Activated T-cell treated with anti-CD3 and anti-CD28 coated beads, Interleukin-2, amount 50 U/mL, for 4 hours (primary cell): ENCODE data around the gene DHRS12. TPM values are rescaled to one million over a fixed set of nuclear protein-coding genes. Genes with fewer than 3 reads are reported as not detected.

ENCODE experiments used
- ATAC-seq, 2 donors: fragments of 200-7000 bp; cut with Tn5 transposase; one replicate each; pipeline ENCODE4 v1.10.0; 2021
- DNase-seq: peaks from one replicate; pipeline ENCODE4 v3.0.0-alpha.2; 2020
- H3K27me3 Mint-ChIP-seq: one replicate; pipeline ENCODE4 v1.8.0; 2021; ENCODE audit warnings: low read depth, mixed read lengths
- H3K36me3 Mint-ChIP-seq: one replicate; pipeline ENCODE4 v1.8.0; 2022; ENCODE audit warnings: mixed read lengths; ENCODE audit not compliant: insufficient read depth
- H3K4me1 Mint-ChIP-seq: one replicate; pipeline ENCODE4 v1.8.0; 2021; ENCODE audit warnings: low read depth, mixed read lengths
- H3K4me3 Mint-ChIP-seq: one replicate; pipeline ENCODE4 v1.8.0; 2021; ENCODE audit warnings: mild to moderate bottlenecking, moderate library complexity, mixed read lengths
- H3K9me3 Mint-ChIP-seq: one replicate; pipeline ENCODE4 v1.8.0; 2021; ENCODE audit warnings: mixed read lengths
- total RNA-seq, 3 donors: library from RNA; stranded (reverse); gene quantifications; one replicate each; pipeline ENCODE4 v1.2.1, GENCODE V29; 2021

The DHRS12 gene
- total RNA-seq = 1 to 10 TPM; 3.5 to 4.1 (median 3.6) TPM

GRCh38 chr13:51803422-51804294, at the start of gene DHRS12:
Gene DHRS12, minus strand, starts transcription at chr13:51804163. Its CDS starts 4,504 bp downstream, at chr13:51799659.
- peaks cover 4% of the 10 kb centered on the region for H3K36me3 Mint-ChIP-seq
- no peaks in the 10 kb centered on the region for H3K27me3 Mint-ChIP-seq
- no peaks in the 10 kb centered on the region for H3K9me3 Mint-ChIP-seq
- H3K4me3 Mint-ChIP-seq = peak within 1 kb of the TSS; percentile 93
- H3K4me1 Mint-ChIP-seq = peaks cover 57% of the 10 kb centered on the region
- DNase-seq (peak; percentile 83), ATAC-seq (peak; percentile 78 to 83)

GRCh38 chr13:51849145-51850101, 45.5 kb upstream of the DHRS12 start:
- no peaks in the 10 kb centered on the region for H3K9me3 Mint-ChIP-seq
- DNase-seq (peak; percentile 23), ATAC-seq (peak; percentile 60 to 67)
- H3K27me3 Mint-ChIP-seq = peaks cover 7% of the 10 kb centered on the region
- H3K4me3 Mint-ChIP-seq = no peak overlapping the region
- H3K36me3 Mint-ChIP-seq = no peaks in the 10 kb centered on the region
- peaks cover 6% of the 10 kb centered on the region for H3K4me1 Mint-ChIP-seq

- ATAC-seq = no peak
These were observed 44.7 kb upstream of the DHRS12 start for GRCh38 chr13:51848674-51849073.

GRCh38 chr13:51846756-51847155, 42.8 kb upstream of the DHRS12 start:
- DNase-seq (no peak), ATAC-seq (no peak)
- H3K27me3 Mint-ChIP-seq = peaks cover 6% of the 10 kb centered on the region
- no peaks in the 10 kb centered on the region for H3K9me3 Mint-ChIP-seq
- no peak overlapping the region for H3K4me3 Mint-ChIP-seq
- peaks cover 6% of the 10 kb centered on the region for H3K4me1 Mint-ChIP-seq
- H3K36me3 Mint-ChIP-seq = no peaks in the 10 kb centered on the region

More at GRCh38 chr13:51848674-51849073, 44.7 kb upstream of the DHRS12 start:
- H3K4me3 Mint-ChIP-seq = no peak overlapping the region
- DNase-seq = no peak
- peaks cover 6% of the 10 kb centered on the region for H3K4me1 Mint-ChIP-seq
- no peaks in the 10 kb centered on the region for H3K9me3 Mint-ChIP-seq
- no peaks in the 10 kb centered on the region for H3K36me3 Mint-ChIP-seq
- H3K27me3 Mint-ChIP-seq = peaks cover 7% of the 10 kb centered on the region

GRCh38 chr13:51845574-51846318, 41.8 kb upstream of the DHRS12 start:
- ATAC-seq (no peak), DNase-seq (no peak)
- Mint-ChIP-seq H3K27me3 (peaks cover 2% of the 10 kb centered on the region), H3K9me3 (no peaks in the 10 kb centered on the region), H3K4me3 (no peak overlapping the region), H3K36me3 (no peaks in the 10 kb centered on the region), H3K4me1 (peaks cover 6% of the 10 kb centered on the region)

GRCh38 chr13:51844862-51845573, 41.1 kb upstream of the DHRS12 start, which contains the start of gene TMEM272:
Gene TMEM272, minus strand, starts transcription at chr13:51845177. Its CDS starts 6,647 bp downstream, at chr13:51838530.
- Mint-ChIP-seq H3K9me3 (no peaks in the 10 kb centered on the region), H3K27me3 (peaks cover 5% of the 10 kb centered on the region), H3K4me3 (no peak within 1 kb of the TSS), H3K4me1 (peaks cover 6% of the 10 kb centered on the region), H3K36me3 (no peaks in the 10 kb centered on the region)
- DNase-seq (peak; percentile 52), ATAC-seq (peak; percentile 74)

GRCh38 chr13:51843529-51843928, 39.6 kb upstream of the DHRS12 start:
- DNase-seq (no peak), ATAC-seq (no peak)
- H3K27me3 Mint-ChIP-seq = peaks cover 5% of the 10 kb centered on the region
- no peaks in the 10 kb centered on the region for H3K9me3 Mint-ChIP-seq
- no peaks in the 10 kb centered on the region for H3K36me3 Mint-ChIP-seq
- peaks cover 6% of the 10 kb centered on the region for H3K4me1 Mint-ChIP-seq
- no peak overlapping the region for H3K4me3 Mint-ChIP-seq

GRCh38 chr13:51841732-51842131, 37.8 kb upstream of the DHRS12 start:
- DNase-seq (no peak), ATAC-seq (no peak)
- Mint-ChIP-seq H3K4me3 (no peak overlapping the region), H3K36me3 (no peaks in the 10 kb centered on the region), H3K9me3 (no peaks in the 10 kb centered on the region), H3K4me1 (peaks cover 6% of the 10 kb centered on the region), H3K27me3 (peaks cover 5% of the 10 kb centered on the region)

GRCh38 chr13:51840917-51841316, 37.0 kb upstream of the DHRS12 start:
- DNase-seq (no peak), ATAC-seq (no peak)
- H3K27me3 Mint-ChIP-seq = peaks cover 5% of the 10 kb centered on the region
- H3K4me1 Mint-ChIP-seq = peaks cover 6% of the 10 kb centered on the region
- no peaks in the 10 kb centered on the region for H3K36me3 Mint-ChIP-seq
- H3K9me3 Mint-ChIP-seq = no peaks in the 10 kb centered on the region
- H3K4me3 Mint-ChIP-seq = no peak overlapping the region

GRCh38 chr13:51839711-51840540, 36.0 kb upstream of the DHRS12 start:
- peaks cover 5% of the 10 kb centered on the region for H3K27me3 Mint-ChIP-seq
- H3K9me3 Mint-ChIP-seq = no peaks in the 10 kb centered on the region
- no peaks in the 10 kb centered on the region for H3K36me3 Mint-ChIP-seq
- H3K4me3 Mint-ChIP-seq = no peak overlapping the region
- peaks cover 3% of the 10 kb centered on the region for H3K4me1 Mint-ChIP-seq
- ATAC-seq = no peak
- no peak for DNase-seq

- Mint-ChIP-seq H3K27me3 (peaks cover 5% of the 10 kb centered on the region), H3K4me1 (no peaks in the 10 kb centered on the region), H3K9me3 (no peaks in the 10 kb centered on the region), H3K36me3 (no peaks in the 10 kb centered on the region), H3K4me3 (no peak overlapping the region)
- no peak for DNase-seq
- no peak for ATAC-seq
These were observed 34.4 kb upstream of the DHRS12 start for GRCh38 chr13:51838240-51838846.

- H3K4me1 Mint-ChIP-seq = peaks cover 6% of the 10 kb centered on the region
- no peak for ATAC-seq
- H3K9me3 Mint-ChIP-seq = no peaks in the 10 kb centered on the region
- no peaks in the 10 kb centered on the region for H3K36me3 Mint-ChIP-seq
- no peak overlapping the region for H3K4me3 Mint-ChIP-seq
- H3K27me3 Mint-ChIP-seq = peaks cover 5% of the 10 kb centered on the region
- DNase-seq = no peak
These were observed 33.1 kb upstream of the DHRS12 start for GRCh38 chr13:51837016-51837415.
